NCI-H82 treated with DMSO at 0.1 percent for 48 hours (cell line): Measurements from ENCODE around the gene GPR107.
"Not testable (repeated sequence)": the region's sequence is repeated elsewhere in the genome, so short reads cannot be mapped to it uniquely, and the experiment has no call there.

Source experiments
- DNase-seq: peaks from one replicate; lab custom pipeline; 2025; ENCODE audit not compliant: unreplicated experiment; lab: John Stamatoyannopoulos, UW

Gene GPR107

GRCh38 chr9:130053504-130054324 is at the start of gene GPR107:
TSS of gene GPR107 (plus strand) at chr9:130053906. CDS start at chr9:130053933, 27 bp downstream.
- peak; percentile 25 for DNase-seq

GRCh38 chr9:130003943-130004552 is 49.7 kb upstream of the GPR107 start:
- DNase-seq = no peak

- DNase-seq = not testable (repeated sequence)
Measured at GRCh38 chr9:130006952-130007351, 46.8 kb upstream of the GPR107 start.

- DNase-seq = no peak
Measured at GRCh38 chr9:130008538-130008937, 45.2 kb upstream of the GPR107 start.

- not testable (repeated sequence) for DNase-seq
Measured at GRCh38 chr9:130009546-130009945, 44.2 kb upstream of the GPR107 start.

- DNase-seq = no peak
Measured at GRCh38 chr9:130010151-130010988, 43.3 kb upstream of the GPR107 start.

- no peak for DNase-seq
Measured at GRCh38 chr9:130013326-130013725, 40.4 kb upstream of the GPR107 start.

- DNase-seq = no peak
Measured at GRCh38 chr9:130015353-130016019, 38.2 kb upstream of the GPR107 start.

- DNase-seq = no peak
Measured at GRCh38 chr9:130017076-130017475, 36.6 kb upstream of the GPR107 start.

GRCh38 chr9:130017510-130017909 is 36.2 kb upstream of the GPR107 start:
- DNase-seq = not testable (repeated sequence)

- no peak for DNase-seq
Measured at GRCh38 chr9:130018265-130018664, 35.4 kb upstream of the GPR107 start.

GRCh38 chr9:130020618-130021017 is 33.1 kb upstream of the GPR107 start:
- no peak for DNase-seq

- DNase-seq = no peak
Measured at GRCh38 chr9:130021123-130021522, 32.6 kb upstream of the GPR107 start.

- not testable (repeated sequence) for DNase-seq
Measured at GRCh38 chr9:130021842-130022241, 31.9 kb upstream of the GPR107 start.

GRCh38 chr9:130022566-130023143 is 31.1 kb upstream of the GPR107 start:
- DNase-seq = no peak

- no peak for DNase-seq
Measured at GRCh38 chr9:130023144-130023787, 30.4 kb upstream of the GPR107 start.

GRCh38 chr9:130023994-130024596 is 29.6 kb upstream of the GPR107 start:
- DNase-seq = no peak

- DNase-seq = no peak
Measured at GRCh38 chr9:130024597-130024994, 29.1 kb upstream of the GPR107 start.

- DNase-seq = no peak
Measured at GRCh38 chr9:130026583-130027340, 26.9 kb upstream of the GPR107 start.
